ENCODE results near the gene N4BP2.

The N4BP2 gene

DNA sequence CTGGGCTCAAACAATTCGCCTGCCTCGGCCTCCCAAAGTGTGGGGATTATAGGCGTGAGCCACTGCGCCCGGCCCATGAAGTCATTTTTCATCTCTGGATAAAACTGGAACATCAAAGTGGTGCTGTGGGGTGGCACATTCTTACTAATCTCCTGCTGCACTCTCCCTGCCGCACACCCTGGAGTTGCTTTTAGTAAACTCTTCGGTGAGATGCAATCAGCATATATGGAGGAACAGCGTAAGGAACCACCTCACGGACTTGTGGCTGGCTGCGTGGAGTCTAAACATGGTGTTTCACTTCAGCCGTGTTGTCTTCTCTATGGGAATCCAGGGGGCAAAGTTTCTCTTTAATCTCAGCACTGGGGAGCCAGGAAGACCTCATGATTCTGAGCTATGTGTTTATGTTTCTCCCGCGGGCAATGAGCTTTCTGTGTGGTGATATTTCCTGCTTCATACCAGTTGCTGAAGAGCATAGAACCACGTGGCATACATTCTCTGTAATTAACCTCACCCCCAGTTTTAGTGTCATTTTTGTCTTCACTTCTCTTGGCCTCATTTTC is 138.0 kb downstream of the N4BP2 start:
- ChIA-PET CTCF (no interaction called here), POLR2A (no interaction called here)
- no peak for TF ChIP-seq NFRKB (IDR thresholded peaks at IDR 0.05)
- no peak for TF ChIP-seq ELF4 (IDR thresholded peaks at IDR 0.05)
- no peak for TF ChIP-seq FOXA1 (IDR thresholded peaks at IDR 0.05)
- TF ChIP-seq CTBP1 (IDR thresholded peaks at IDR 0.05; ENCODE audit: borderline replicate concordance): no peak
- no peak for TF ChIP-seq LEF1 (IDR thresholded peaks at IDR 0.05; ENCODE audit: borderline replicate concordance)
- no peak for TF ChIP-seq HDGF (IDR thresholded peaks at IDR 0.05; ENCODE audit: borderline replicate concordance)
- TF ChIP-seq FOXK2 (IDR thresholded peaks at IDR 0.05): no peak
- no peak for TF ChIP-seq ARNT (IDR thresholded peaks at IDR 0.05)
- TF ChIP-seq SUZ12 (IDR thresholded peaks at IDR 0.05): no peak
- TF ChIP-seq ZNF384 (IDR thresholded peaks at IDR 0.05): no peak
- TF ChIP-seq L3MBTL2 (conservative IDR thresholded peaks at IDR 0.05): no peak
- TF ChIP-seq TARDBP (IDR thresholded peaks at IDR 0.05): no peak
- TF ChIP-seq, protein P1, sequence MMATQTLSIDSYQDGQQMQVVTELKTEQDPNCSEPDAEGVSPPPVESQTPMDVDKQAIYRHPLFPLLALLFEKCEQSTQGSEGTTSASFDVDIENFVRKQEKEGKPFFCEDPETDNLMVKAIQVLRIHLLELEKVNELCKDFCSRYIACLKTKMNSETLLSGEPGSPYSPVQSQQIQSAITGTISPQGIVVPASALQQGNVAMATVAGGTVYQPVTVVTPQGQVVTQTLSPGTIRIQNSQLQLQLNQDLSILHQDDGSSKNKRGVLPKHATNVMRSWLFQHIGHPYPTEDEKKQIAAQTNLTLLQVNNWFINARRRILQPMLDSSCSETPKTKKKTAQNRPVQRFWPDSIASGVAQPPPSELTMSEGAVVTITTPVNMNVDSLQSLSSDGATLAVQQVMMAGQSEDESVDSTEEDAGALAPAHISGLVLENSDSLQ (IDR thresholded peaks at IDR 0.05): no peak
- DNase-seq (ENCODE audit: extremely low spot score): no peak

DNA sequence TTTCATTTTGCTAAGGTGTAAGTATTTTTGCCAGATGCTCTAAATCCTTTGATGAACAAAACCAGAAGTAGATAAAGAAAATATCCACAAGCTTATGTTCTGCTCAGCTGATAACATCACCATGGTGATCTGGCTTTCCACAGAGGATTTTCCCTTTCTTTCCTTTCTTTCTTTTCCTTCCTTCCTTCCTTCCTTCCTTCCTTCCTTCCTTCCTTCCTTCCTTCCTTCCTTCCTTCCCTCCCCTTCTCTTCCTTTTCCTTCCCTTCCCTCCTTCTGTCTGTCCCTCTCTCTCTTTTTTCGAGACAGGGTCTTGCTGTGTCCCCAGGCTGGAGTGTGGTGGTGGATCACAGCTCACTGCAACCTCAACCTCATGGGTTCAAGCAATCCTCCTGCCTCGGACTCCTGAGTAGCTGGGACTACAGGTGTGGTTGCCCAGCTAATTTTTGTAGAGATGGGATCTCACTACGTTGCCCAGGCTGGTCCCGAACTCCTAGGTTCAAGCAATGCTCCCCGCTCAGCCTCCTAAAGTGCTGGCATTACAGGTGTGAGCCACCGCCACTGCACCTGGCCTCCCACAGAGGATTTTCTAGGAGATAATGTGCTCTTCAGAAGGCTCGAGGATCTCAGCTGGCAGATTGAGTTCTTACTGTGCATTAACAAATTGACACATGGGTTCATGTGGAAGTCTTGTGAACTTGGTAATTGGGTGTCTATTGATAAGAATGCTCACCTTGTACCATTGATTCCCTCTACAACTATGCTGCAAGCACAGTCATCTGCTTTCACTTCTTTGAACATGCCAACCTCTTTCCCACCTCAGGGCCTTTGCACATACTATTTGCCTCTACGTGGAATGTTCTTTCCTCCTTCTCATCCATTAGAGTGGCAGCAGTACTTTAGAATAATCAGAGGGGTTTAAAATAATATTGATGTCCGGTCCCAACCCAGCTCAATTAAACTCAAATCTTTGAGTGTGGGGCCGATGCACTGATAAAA is 138.8 kb downstream of the N4BP2 start:
- POLR2A ChIA-PET: no interaction called here
- CTCF ChIA-PET: no interaction called here
- TF ChIP-seq FOXK2 (IDR thresholded peaks at IDR 0.05): no peak
- TF ChIP-seq SP1 (IDR thresholded peaks at IDR 0.05): no peak
- TF ChIP-seq ELF4 (IDR thresholded peaks at IDR 0.05): no peak
- TF ChIP-seq, protein P1 (IDR thresholded peaks at IDR 0.05): no peak
- TF ChIP-seq ZNF384 (IDR thresholded peaks at IDR 0.05): no peak
- no peak for TF ChIP-seq L3MBTL2 (conservative IDR thresholded peaks at IDR 0.05)
- no peak for TF ChIP-seq TARDBP (IDR thresholded peaks at IDR 0.05)
- TF ChIP-seq SUZ12 (IDR thresholded peaks at IDR 0.05): no peak
- no peak for TF ChIP-seq HDGF (IDR thresholded peaks at IDR 0.05; ENCODE audit: borderline replicate concordance)
- no peak for TF ChIP-seq LEF1 (IDR thresholded peaks at IDR 0.05; ENCODE audit: borderline replicate concordance)
- TF ChIP-seq NFRKB (IDR thresholded peaks at IDR 0.05): no peak
- no peak for TF ChIP-seq FOXM1 (IDR thresholded peaks at IDR 0.05; ENCODE audit: borderline replicate concordance)
- no peak for TF ChIP-seq ARNT (IDR thresholded peaks at IDR 0.05)
- TF ChIP-seq CTBP1 (IDR thresholded peaks at IDR 0.05; ENCODE audit: borderline replicate concordance): no peak
- TF ChIP-seq FOXA1 (IDR thresholded peaks at IDR 0.05): no peak
- no peak for TF ChIP-seq BHLHE40 (IDR thresholded peaks at IDR 0.05; ENCODE audit: borderline replicate concordance)
- no peak for DNase-seq (ENCODE audit: extremely low spot score)

DNA sequence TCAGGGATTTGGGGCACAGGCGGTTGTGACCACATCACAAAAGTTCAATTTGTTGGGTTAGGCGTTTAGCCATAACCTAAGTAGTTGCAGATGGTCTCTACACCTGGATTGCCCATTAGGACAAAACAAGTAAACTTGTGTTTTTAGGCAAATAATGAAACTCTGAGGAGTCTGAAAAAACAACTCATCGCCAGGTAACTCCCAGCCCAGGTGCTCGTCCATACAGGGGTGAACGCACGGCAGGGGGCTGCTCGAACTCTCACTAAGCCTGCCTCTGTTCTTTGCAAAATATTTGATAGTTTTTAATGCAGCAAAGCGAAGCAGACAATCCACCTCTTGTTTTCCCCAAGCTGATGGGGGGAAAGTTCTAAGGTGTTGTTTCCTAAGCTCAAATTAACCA is 139.6 kb downstream of the N4BP2 start:
- no peak for DNase-seq (ENCODE audit: extremely low spot score)
- POLR2A ChIA-PET: no interaction called here
- TF ChIP-seq FOXA1 (IDR thresholded peaks at IDR 0.05): no peak
- TF ChIP-seq ZNF384 (IDR thresholded peaks at IDR 0.05): no peak
- no peak for TF ChIP-seq L3MBTL2 (conservative IDR thresholded peaks at IDR 0.05)
- TF ChIP-seq, protein P1 (IDR thresholded peaks at IDR 0.05): no peak
- no peak for TF ChIP-seq BHLHE40 (IDR thresholded peaks at IDR 0.05; ENCODE audit: borderline replicate concordance)
- TF ChIP-seq TARDBP (IDR thresholded peaks at IDR 0.05): no peak
- no peak for TF ChIP-seq ARNT (IDR thresholded peaks at IDR 0.05)
- CTCF ChIA-PET: no interaction called here

DNA sequence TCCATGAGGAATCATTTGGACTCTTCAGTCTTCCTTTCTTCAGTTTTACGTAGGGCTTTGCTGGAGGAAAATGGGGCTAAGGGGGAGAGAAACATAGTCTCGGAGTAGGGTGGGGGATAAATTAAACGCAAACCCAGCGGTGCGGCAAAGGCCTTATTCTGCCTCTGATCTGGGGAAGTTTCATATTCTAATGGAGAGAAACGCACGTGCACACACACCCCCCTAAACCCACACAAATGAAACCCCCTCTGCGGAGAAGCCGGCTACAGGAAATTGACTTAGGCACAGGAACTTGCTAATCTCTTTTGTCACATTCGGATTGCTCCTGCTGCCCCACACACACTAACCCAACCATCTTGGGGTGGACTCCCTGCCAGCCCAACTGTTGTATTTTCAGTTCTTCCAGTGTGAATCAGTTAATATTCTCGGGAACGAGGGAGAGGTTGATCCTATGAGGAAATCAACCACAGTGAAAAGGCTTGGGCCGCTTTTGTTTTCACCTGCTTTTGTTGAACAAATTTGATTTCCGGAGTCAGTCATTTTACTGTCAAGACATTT is 140.2 kb downstream of the N4BP2 start, which contains the start of gene RHOH:
Gene RHOH, plus strand, starts transcription at position 308 of the 558 bp plus-strand sequence. CDS start 46,356 bp downstream, outside the sequence.
- DNase-seq (ENCODE audit: extremely low spot score): no peak
- ChIA-PET CTCF (interaction anchor here (0.5 kb wide), 1 partner anchor 34 kb away, joined by 3 read pairs; no protein-coding TSS in a partner anchor), POLR2A (no interaction called here)
- no peak for TF ChIP-seq ARNT (IDR thresholded peaks at IDR 0.05)
- no peak for TF ChIP-seq CTBP1 (IDR thresholded peaks at IDR 0.05; ENCODE audit: borderline replicate concordance)
- TF ChIP-seq, protein P1 (IDR thresholded peaks at IDR 0.05): no peak
- TF ChIP-seq NFRKB (IDR thresholded peaks at IDR 0.05): no peak
- no peak for TF ChIP-seq SP1 (IDR thresholded peaks at IDR 0.05)
- TF ChIP-seq HDGF (IDR thresholded peaks at IDR 0.05; ENCODE audit: borderline replicate concordance): no peak
- no peak for TF ChIP-seq SUZ12 (IDR thresholded peaks at IDR 0.05)
- TF ChIP-seq BHLHE40 (IDR thresholded peaks at IDR 0.05; ENCODE audit: borderline replicate concordance): no peak
